GM12875 (cell line): Measurements from ENCODE around the gene N4BP2.

Experiments
- H3K4me3 ChIP-seq: one replicate; pipeline ENCODE4 v1.5.1; 2011; ENCODE audit warnings: low read depth, low read length, control low read depth
- TF ChIP-seq, protein P1 (sequence below): IDR thresholded peaks from 2 replicates; pipeline ENCODE4 v1.5.1; 2011; ENCODE audit warnings: low read depth, mild to moderate bottlenecking, control low read depth, inconsistent platforms, low read length, moderate library complexity, borderline replicate concordance; ENCODE audit not compliant: insufficient read depth

N4BP2 gene

GRCh38 chr4:40157436-40157835 is 100.8 kb downstream of the N4BP2 start:
- no peak overlapping the region for H3K4me3 ChIP-seq
- TF ChIP-seq, protein P1, sequence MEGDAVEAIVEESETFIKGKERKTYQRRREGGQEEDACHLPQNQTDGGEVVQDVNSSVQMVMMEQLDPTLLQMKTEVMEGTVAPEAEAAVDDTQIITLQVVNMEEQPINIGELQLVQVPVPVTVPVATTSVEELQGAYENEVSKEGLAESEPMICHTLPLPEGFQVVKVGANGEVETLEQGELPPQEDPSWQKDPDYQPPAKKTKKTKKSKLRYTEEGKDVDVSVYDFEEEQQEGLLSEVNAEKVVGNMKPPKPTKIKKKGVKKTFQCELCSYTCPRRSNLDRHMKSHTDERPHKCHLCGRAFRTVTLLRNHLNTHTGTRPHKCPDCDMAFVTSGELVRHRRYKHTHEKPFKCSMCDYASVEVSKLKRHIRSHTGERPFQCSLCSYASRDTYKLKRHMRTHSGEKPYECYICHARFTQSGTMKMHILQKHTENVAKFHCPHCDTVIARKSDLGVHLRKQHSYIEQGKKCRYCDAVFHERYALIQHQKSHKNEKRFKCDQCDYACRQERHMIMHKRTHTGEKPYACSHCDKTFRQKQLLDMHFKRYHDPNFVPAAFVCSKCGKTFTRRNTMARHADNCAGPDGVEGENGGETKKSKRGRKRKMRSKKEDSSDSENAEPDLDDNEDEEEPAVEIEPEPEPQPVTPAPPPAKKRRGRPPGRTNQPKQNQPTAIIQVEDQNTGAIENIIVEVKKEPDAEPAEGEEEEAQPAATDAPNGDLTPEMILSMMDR, result no peak

GRCh38 chr4:40160258-40160657 is 103.6 kb downstream of the N4BP2 start:
- TF ChIP-seq, protein P1, result no peak
- H3K4me3 ChIP-seq, result no peak overlapping the region

DNA sequence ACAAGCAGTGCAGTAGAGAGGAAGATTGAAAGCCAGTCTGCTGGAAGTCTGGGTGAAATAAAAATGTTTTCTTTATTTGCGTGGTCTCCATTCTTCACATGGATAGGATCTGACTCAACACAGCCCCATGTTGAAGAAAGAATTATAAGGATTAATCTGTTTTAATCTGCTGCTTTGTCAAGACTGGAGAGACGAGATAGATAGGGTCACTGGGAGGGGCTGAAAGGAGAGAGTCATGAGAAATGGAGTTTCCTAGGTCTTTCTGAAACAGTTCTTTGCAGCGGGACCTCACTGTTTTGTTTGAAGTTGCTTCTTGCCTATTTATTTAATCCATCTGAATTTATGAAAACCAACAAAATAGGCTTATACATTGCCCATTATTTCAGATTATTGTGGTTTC is 107.8 kb downstream of the N4BP2 start:
- no peak overlapping the region for H3K4me3 ChIP-seq
- TF ChIP-seq, protein P1, result no peak

GRCh38 chr4:40165916-40166315 is 109.3 kb downstream of the N4BP2 start:
- H3K4me3 ChIP-seq, result no peak overlapping the region
- TF ChIP-seq, protein P1, result no peak

DNA sequence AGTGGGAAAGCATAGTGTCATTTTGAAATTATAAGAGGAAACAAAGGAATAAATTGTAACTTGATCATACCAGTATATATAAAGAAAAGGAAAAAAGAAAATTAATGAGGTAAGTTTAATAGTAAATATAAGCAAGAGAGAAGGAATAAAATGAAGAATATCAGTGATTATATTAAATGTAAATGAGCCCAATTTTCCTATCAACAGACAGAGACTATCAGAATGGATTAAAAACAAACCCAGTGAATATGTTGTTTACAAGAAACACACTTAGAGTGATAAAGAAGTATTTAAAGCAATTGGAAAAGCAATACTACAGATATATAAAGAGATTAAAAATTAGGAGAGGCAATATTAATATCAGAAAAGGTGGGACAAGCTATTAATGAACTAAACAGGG is 111.4 kb downstream of the N4BP2 start:
- no peak overlapping the region for H3K4me3 ChIP-seq
- TF ChIP-seq, protein P1, result no peak

GRCh38 chr4:40170588-40170987 is 113.9 kb downstream of the N4BP2 start:
- no peak overlapping the region for H3K4me3 ChIP-seq
- TF ChIP-seq, protein P1, result no peak

GRCh38 chr4:40173470-40173875 is 116.8 kb downstream of the N4BP2 start:
- TF ChIP-seq, protein P1, result no peak
- peak overlapping the region; percentile 16 for H3K4me3 ChIP-seq
